Omental fat pad (tissue), 4 donors: ENCODE results near the gene IFT52. TPM values are rescaled to one million over a fixed set of nuclear protein-coding genes. Genes with fewer than 3 reads are reported as not detected.

ENCODE experiments used
- ATAC-seq: fragments of 150-250 bp; one replicate; pipeline ENCODE4 v1.9.1; 2016; ENCODE audit warnings: mild to moderate bottlenecking, moderate library complexity; ENCODE audit not compliant: low FRiP score
- DNase-seq: peaks from one replicate; pipeline ENCODE4 v3.0.0-alpha.2; 2019; ENCODE audit warnings: low spot score
- CTCF ChIP-seq, 3 donors: fragments of 450-650 bp; IDR thresholded peaks; one replicate each; pipeline ENCODE4 v1.5.1; 2016 to 2017; ENCODE audit warnings: antibody characterized with exemption in 3 of 3, mild to moderate bottlenecking in 3 of 3, moderate library complexity in 2 of 3
- total RNA-seq, 4 donors: library from RNA; depleted of rRNA; stranded (reverse); fragments of >200 nt; gene quantifications; one replicate each; pipeline ENCODE4 v1.1.0, GENCODE V29; 2016

The IFT52 gene
- total RNA-seq, 4 donors from 2014 or later = 16.9 to 54.7 (median 19.1) TPM

GRCh38 chr20:43676368-43676767, 85.6 kb downstream of the IFT52 start:
- DNase-seq (no peak), ATAC-seq (no peak)
- TF ChIP-seq CTCF (IDR thresholded peaks at IDR 0.05) = no peak

DNA sequence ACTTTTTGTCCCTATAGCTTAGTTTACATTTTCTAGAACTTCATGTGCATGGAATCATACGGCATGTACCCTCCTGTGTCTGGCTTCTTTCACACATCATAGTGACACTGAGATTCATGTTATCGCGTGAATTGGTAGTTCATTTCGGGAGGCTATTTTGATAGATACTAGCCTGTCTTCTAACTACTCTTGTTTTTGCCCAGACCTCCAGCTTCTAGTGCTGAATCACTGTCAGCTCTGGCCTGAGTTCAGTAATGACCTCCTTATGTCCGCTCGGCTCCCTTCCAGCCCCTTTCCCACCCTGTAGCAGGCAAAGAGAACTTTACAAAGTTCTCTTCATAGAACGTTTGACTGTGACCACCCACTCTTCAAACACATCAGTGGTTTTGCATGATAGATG, 90.2 kb downstream of the IFT52 start:
- no peak for DNase-seq
- ATAC-seq = no peak
- no peak for TF ChIP-seq CTCF (IDR thresholded peaks at IDR 0.05)

- DNase-seq (no peak), ATAC-seq (no peak)
- no peak for TF ChIP-seq CTCF (IDR thresholded peaks at IDR 0.05)
These were observed 90.8 kb downstream of the IFT52 start for GRCh38 chr20:43681468-43681942.

GRCh38 chr20:43681991-43682410, 91.3 kb downstream of the IFT52 start:
- DNase-seq = no peak
- TF ChIP-seq CTCF (IDR thresholded peaks at IDR 0.05) = no peak
- no peak for ATAC-seq

- DNase-seq = no peak
- TF ChIP-seq CTCF (IDR thresholded peaks at IDR 0.05) = no peak
- no peak for ATAC-seq
These were observed 91.7 kb downstream of the IFT52 start for GRCh38 chr20:43682446-43682845.

GRCh38 chr20:43686820-43687219, 96.1 kb downstream of the IFT52 start:
- ATAC-seq = no peak
- TF ChIP-seq CTCF (IDR thresholded peaks at IDR 0.05) = no peak
- DNase-seq = no peak

DNA sequence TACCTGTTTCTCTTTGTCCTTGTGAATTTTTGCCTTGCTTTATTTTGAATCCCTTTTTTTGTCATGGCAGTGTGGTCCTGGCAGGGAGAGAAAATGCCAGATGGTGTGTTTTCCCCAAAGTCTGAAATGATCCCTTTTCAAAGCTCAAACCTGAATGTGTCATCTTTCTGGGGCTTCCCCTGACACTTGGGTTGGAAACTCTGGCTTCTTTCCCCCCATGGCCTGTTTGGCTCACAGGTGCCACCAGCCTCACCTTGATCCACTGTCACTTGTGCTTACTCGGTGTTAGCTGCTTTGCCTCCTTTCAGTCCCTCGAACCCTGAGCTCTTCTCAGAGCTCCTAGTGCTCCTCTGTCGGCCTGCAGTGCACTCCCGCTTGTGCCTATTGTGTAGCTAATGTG, 98.4 kb downstream of the IFT52 start:
- no peak for TF ChIP-seq CTCF (IDR thresholded peaks at IDR 0.05)
- no peak for ATAC-seq
- DNase-seq = no peak
